Dedifferentiated amniotic fluid mesenchymal stem cell (primary cell): Measurements from ENCODE around the gene SDCCAG8.

Source experiments
- DNase-seq: peaks from one replicate; pipeline ENCODE4 v3.0.0-alpha.2; 2016; ENCODE audit errors: extremely low spot score

SDCCAG8 gene

GRCh38 chr1:243420016-243420945 is 164.4 kb downstream of the SDCCAG8 start:
- no peak for DNase-seq

GRCh38 chr1:243420946-243421685 is 165.3 kb downstream of the SDCCAG8 start:
- no peak for DNase-seq

- no peak for DNase-seq
Measured at GRCh38 chr1:243421784-243422183, 165.9 kb downstream of the SDCCAG8 start.

GRCh38 chr1:243422362-243422761 is 166.5 kb downstream of the SDCCAG8 start:
- no peak for DNase-seq

- DNase-seq, result no peak
Measured at GRCh38 chr1:243428084-243428483, 172.2 kb downstream of the SDCCAG8 start.

GRCh38 chr1:243428617-243429342 is 172.9 kb downstream of the SDCCAG8 start:
- DNase-seq, result no peak

- no peak for DNase-seq
Measured at GRCh38 chr1:243431591-243431990, 175.8 kb downstream of the SDCCAG8 start.

GRCh38 chr1:243432136-243432535 is 176.3 kb downstream of the SDCCAG8 start:
- DNase-seq, result no peak

- DNase-seq, result no peak
Measured at GRCh38 chr1:243433737-243434370, 178.0 kb downstream of the SDCCAG8 start.

- DNase-seq, result no peak
Measured at GRCh38 chr1:243434594-243434993, 178.8 kb downstream of the SDCCAG8 start.

GRCh38 chr1:243435836-243436235 is 180.0 kb downstream of the SDCCAG8 start:
- no peak for DNase-seq

GRCh38 chr1:243438146-243438545 is 182.3 kb downstream of the SDCCAG8 start:
- no peak for DNase-seq

GRCh38 chr1:243438815-243439214 is 183.0 kb downstream of the SDCCAG8 start:
- no peak for DNase-seq

GRCh38 chr1:243440406-243440805 is 184.6 kb downstream of the SDCCAG8 start:
- no peak for DNase-seq

GRCh38 chr1:243441601-243442000 is 185.8 kb downstream of the SDCCAG8 start:
- no peak for DNase-seq

GRCh38 chr1:243443557-243443956 is 187.7 kb downstream of the SDCCAG8 start:
- no peak for DNase-seq

GRCh38 chr1:243447347-243447746 is 191.5 kb downstream of the SDCCAG8 start:
- no peak for DNase-seq

GRCh38 chr1:243447844-243448243 is 192.0 kb downstream of the SDCCAG8 start:
- DNase-seq, result no peak

- no peak for DNase-seq
Measured at GRCh38 chr1:243449373-243449772, 193.5 kb downstream of the SDCCAG8 start.

- no peak for DNase-seq
Measured at GRCh38 chr1:243452092-243452491, 196.3 kb downstream of the SDCCAG8 start.

GRCh38 chr1:243454328-243454997 is 198.6 kb downstream of the SDCCAG8 start:
- no peak for DNase-seq
